HG03066 (cell line): Measurements from ENCODE around the gene SLX9.
"Not testable (repeated sequence)": the region's sequence is repeated elsewhere in the genome, so short reads cannot be mapped to it uniquely, and the experiment has no call there.

ENCODE experiments used
- ATAC-seq: cut with Tn5 transposase; IDR thresholded peaks from one replicate; pipeline ENCODE4 v1.9.1; 2021; ENCODE audit warnings: low read depth; ENCODE audit not compliant: unreplicated experiment

The SLX9 gene

DNA sequence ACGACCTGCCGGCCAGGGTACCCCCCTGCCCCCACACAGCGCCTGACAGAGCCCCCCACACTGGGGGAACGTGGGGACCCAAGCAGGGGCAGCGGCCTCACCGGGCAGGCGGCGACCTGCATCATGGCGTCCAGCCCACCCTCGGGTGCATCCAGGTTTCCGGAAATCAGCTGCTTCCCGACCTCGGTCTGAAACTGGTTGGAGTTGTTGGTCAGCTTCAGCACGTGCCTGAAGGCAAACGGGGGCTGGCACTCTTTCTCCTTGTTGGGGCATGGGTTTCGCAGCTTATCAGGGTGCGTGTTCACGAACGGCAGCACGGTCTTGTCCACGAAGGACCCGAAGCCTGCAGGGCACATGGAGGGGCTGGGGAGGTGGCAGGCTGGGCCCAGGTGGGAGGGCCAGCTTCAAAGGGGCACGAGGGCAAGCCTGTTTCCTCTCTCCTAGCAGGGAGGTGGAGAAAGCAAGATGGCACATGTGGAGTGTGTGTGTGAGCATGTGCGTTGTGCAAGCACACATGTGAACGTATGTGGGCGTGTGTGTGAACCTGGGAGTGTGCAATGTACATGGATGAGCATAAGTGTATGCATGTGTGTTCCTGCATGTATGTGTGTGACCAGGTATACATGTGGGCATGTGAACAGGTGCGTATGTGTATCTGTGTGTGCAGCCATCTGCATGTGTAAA, 38.3 kb upstream of the SLX9 start:
- ATAC-seq = no peak

DNA sequence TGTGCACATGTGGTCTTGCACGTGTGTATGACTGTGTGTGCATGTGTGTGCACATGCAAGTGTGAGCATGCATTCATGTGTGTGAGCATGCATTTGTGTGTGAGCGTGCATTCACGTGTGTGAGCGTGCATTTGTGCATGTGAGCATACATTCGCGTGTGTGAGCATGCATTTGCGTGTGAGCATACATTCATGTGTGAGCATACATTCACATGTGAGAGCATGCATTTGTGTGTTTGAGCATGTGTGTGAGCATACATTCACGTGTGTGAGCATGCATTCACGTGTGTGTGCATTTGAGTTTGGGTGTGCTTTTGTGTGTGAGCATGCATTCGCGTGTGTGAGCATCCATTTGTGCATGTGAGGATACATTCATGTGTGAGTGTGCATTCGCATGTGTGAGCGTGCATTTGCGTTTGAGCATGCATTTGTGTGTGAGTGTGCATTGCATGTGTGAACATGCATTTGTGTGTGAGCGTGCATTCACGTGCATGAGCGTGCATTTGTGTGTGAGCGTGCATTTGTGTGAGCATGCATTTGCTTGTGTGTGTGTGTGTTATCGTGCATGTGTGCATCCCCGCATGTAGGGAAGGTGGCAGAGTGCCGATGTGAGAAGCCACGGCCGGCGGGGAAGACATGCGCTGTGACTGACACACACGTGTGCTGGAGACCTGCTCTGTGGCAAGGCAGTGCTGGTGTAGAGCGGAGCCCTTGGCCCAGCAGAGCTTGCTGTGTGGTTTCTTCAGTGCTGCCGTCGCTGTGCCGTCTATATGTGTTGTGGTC, 37.4 kb upstream of the SLX9 start:
- ATAC-seq = no peak

DNA sequence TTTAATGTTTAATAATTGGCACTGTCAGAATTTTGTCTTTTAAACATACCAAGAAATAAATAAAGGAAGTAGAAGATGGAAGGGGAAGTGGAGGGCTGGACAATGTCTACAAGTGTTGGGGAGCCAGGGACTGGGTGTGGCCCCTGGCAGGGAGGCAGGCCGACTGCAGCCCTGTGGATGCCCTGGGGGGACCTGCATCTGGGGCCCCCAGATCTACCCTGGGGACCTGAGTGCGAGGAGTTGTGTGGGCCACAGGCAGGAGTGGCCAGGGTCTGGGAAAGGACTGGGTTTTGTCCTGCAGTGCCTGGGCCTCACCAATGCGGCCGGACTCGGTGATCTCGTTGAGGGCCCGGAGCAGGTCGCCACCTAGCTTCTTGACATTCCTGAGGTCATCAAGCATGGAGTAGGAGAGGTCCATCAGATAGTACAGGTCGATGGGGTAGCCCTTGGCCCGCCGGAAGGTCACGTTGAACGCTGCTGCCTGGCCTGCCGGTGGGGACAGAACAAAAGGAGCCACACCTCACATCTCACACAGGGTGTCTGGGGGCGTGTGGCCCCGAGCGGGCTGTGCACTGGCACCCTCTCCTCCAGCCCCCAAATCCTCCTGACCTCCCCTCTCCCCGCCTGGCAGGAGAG, 36.7 kb upstream of the SLX9 start:
- ATAC-seq = no peak

DNA sequence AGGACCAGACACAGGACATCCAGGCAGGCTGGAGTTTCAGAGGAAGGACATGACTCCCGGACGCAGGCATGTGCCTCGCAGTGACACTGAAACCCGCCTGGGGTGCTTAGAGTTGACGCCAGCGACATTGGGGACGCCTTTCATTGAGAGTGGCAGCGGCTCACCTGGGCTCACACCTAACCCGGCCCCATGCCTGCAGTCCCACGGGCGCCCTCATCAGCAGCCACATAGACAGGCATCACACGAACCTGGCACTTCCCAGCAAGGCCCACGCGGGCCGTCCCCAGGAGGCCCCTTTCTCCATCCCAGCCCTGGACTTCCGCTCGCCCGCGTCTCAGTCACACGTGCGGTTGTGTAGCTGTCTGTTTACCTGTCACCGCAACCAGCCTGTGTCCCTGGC, 36.1 kb upstream of the SLX9 start:
- ATAC-seq = no peak

DNA sequence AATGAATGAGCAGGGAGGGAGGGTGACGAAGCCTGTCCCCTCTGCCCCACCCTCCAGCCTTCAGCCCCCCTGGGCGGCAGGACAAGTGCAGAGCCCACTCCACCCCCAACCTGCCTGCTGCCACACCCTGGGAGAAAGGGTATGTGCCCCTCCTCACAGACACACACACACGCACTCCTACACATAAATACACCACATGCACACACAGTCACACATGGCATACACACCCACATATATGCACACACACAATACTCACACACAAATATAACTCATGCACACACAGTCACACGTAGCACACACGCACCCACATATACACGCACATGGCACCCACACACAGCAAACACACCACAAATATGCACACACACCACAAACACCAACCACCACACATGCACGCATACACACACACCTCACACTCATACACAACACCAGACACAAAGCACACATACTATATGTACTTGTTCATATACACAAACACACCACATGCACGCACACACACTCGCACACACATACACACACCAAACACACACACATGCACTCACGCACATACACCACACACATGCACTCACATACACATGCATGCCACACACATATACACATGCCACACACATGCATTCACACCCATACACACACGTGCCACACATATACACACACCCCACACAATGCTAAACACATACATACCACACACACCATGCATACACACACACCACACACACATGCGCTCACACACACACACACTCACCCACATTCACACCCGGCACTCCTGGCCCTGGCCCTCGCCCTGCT, 35.5 kb upstream of the SLX9 start:
- no peak for ATAC-seq

DNA sequence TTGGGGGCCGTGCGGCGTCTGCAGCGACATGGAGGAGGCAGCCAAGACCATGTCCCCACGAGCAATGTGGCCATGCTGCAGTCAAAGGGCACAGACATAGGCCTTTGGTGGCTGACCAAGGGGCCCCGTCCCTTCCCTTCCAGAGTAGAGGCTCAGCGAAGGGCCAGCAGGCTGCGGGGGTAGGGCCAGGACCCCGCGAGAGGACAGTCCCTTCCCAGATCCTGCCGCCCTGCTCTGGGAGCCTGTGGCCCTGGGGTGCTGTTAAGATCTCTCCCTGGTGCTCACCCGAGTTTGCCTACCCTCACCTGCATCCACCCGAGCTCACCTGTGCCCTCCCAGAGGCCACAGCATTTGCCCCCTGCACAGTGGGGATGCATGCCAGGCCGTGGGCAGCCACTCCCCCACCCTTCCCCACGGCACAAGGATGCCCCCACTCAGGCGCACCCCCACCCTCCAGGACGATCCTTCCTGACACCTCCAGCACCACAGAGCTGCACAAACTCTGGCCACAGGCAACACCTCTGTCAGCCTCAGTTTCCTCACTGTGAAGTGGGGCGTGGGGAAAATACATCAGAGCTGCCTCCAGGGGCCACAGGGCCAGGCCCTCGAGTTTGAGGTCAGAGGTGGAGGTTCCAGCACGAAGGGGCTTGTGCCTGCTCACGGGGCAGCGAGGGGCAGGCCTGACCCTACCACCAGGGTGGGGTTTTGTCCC, 34.7 kb upstream of the SLX9 start:
- no peak for ATAC-seq

DNA sequence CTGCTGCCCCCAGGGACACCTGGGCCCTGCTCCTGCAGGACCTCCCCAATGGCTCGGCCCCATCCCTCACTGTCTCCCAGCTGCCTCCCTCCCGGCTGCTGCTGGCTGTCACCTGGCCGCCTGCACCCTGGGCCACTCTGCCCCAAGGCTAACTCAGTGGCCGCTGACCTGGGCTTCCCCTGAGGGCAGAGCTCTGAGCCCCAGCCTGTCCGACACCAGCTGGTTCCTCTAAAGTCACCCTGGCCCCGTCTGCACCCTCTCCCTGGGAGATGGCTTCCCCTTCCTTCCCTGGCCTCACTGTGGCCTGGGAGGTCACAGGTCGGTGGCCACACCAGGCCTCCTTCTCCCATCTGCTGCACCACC, 34.1 kb upstream of the SLX9 start:
- ATAC-seq = no peak

DNA sequence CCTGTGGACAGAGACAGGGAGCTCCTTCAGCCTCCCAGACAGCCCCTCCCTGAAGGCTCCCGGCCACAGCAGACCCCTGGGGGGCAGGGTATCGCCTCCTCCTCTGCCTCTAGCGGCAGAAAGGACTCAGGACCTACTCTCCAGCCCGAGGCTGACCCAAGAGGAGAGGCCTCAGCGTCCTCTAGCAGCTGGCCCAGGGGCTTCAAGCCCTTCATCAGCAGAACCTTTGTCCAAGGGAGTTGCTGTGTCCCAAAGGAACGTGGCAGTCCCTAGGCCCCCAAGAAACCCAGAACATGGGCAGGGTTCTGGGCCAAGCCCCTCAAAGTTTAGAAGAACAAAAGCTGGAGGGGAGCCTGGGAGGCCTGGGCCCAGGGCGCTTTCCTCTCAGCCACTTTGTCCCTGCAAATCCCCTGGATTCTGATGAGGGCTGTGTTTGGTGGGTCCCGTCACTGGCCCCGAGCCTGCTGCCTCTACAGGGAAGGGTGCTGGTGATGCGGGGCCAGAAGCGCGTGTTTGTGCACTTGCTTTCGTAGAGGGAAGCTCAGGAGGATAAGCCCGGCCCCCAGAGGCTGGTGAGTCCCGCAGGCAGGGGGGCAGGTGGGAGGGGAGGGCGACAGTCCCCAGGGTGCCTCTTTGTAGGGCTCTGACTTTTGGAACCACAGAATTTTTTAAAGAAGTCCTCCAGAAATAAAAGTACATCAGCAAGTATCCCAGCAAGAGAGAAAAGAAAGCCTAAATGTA, 32.4 kb upstream of the SLX9 start:
- no peak for ATAC-seq

DNA sequence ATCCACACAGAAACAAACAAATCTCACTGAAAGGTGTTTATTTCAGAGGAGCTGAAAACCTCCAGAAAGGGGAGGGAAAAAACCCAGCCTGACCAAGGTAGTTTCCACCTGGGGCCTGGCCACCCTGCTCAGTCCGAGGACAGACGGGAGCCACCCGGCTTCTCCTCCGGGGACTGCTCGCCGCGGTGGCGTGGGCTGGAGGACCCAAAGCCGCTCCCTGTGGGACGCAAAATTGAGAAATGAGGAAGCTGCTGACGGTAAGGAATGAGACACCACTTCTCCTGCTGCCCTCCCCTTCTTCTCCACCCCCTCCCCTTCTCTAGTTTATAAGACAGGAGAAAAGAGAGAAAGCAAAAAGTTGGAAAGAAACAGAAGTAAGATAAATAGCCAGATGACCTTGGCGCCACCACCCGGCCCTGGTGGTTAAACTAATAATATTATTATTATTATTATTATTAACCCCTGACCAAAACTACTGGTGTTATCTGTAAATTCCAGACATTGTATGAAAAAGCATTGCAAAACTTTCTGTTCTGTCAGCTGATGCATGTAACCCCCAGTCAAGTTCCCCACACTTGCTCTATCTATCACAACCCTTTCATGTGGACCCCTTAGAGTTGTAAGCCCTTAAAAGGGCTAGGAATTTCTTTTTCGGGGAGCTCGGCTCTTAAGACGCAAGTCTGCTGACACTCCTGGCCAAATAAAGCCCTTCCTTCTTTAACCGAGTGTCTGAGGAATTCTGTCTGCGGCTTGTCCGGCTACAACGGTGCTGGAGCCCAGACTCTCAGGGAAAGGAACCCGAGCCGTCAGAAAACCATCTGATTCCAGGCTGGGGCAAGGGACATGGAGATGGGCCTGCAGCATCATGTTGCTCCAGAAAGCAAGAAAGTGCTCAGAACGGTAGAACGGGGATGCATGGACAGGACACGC, 31.6 kb upstream of the SLX9 start:
- ATAC-seq = no peak

DNA sequence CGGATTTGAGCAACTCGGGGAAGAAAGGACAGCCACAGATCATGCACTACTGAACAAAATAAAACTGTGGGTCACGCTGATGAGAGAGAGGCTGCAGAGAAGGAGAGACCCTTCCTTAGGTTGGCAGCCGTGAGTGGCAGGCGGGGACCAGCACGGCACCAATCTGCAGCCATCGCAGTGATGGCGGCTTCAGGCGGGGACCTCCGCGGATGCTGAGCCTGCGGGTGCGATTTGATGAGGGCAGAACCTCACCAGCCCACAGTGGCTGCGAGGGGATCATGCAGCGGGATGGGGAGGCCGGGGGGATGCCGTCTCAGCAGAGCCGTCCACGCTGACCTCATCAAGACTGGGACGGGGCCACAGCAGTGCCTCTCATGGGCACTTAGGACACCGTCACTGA, 30.9 kb upstream of the SLX9 start:
- ATAC-seq = no peak

DNA sequence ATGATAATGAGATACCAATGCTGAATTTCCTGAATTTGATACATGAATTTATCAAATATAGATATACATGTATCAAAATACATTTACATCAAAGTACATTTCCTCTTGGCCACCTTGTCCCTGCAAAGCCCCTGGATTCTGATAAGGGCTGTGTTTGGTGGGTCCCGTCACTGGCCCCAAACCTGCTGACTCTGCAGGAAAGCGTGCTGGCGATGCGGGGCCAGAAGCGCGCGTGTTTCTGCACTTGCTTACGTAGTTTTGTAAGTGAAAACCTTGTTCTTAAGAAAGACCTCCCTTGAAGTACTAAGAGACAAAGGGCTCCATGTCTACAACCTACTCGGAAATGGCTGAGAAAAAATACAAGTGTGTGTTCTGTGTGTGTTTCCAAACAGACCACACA, 30.1 kb upstream of the SLX9 start:
- no peak for ATAC-seq

DNA sequence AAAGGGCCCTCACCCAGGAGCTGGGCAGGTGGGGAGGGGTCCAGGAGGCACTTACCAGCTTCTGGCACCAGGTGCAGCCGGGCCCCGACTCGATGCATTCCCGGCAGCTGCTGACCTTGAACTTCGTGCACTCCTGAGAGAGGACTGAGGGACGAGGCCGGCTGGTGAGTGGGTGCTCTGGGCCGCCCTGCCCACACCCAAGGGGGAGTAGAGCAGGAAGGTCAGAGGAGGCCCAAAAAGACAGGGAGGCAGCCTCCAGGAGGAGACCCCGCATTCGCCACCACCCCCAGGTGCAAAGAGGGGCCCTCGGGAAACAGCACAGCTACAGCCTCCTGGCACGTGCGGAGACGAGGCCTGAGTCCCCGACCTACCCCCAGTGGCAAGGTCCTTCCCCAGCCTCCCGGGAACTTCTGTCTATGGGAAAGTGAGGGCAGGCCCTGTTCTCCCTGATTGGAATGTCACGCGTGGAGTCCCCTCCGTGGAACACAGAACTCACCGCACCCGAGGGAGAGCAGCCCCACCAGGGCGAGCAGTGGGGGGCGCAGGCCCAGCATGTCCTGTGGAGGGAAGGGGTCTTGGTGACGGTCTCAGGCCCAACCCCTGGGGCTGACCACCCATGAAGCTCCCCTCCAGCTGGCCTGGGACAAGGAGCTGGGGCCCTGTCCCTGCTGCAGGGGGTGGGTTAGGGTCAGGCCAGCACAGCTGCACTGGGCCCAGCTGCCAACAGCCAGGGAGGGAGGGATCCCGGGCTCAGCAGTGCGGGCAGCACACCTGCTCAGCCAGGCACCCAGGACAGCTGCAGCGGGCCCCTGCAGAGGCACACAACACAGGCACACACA, 29.4 kb upstream of the SLX9 start:
- no peak for ATAC-seq

DNA sequence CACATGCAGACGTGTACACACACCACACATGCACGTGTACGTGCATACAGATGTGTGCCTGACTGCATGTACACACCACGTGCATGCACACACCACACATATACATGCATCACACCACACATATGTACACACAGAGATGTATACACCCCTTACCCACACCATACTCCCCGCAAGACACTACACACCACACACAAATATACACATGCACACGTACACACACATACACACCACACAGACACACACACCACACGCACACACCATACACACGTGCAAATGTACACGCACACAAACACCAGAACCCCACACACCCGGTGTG, 28.8 kb upstream of the SLX9 start:
- ATAC-seq = no peak

DNA sequence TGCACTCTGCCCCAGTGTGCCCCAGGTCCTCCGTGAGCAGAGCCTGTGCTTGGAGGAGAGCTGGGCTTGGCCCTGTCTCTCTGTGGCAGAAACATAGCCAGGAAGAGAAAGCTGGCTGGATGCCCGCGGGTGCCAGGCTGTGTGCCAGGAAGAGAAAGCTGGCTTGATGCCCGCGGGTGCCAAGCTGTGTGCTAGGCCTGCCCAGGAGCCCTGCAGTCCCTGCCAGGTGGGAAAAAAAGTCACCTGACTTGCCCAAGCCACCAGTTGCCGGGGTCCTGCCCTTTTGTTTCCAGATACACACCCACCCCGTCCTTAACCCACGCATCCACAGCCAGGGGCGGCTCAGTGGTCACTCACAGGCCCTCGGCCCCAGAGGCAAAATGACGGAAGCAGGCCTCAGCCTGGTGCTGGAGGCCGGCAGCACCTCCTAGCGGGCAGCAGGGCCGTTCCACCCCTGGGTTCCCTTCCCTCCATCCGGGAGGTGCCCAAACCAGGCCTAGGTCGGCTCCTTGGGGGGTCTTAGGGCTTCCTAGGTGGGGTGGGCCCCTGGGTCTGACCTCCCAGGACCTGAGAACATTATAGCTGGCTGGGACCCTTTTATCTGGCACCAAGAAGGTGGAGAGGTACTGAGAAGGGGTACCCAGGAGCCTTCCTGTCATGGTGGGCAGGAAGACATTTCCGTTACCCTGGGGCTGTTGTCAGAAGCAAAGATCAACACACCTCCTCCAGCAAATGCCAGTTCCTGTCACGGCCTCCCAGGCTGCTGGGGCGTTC, 28.3 kb upstream of the SLX9 start:
- no peak for ATAC-seq

DNA sequence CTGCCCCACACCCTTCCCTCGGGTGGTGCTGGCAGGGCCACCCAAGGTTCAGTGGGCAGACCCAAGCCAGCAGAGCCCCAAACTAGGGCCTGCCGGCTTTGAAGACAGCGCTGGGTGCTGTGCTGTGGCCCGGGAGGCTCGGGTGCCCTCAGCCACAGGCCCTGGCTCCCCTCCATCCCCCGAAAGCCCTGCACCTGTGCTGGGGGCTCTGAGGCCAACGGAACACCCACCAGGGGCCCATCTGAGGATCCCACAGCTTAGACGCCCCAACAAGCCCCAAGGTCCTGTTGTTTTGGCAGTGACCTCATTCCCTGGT, 27.7 kb upstream of the SLX9 start:
- ATAC-seq = no peak

DNA sequence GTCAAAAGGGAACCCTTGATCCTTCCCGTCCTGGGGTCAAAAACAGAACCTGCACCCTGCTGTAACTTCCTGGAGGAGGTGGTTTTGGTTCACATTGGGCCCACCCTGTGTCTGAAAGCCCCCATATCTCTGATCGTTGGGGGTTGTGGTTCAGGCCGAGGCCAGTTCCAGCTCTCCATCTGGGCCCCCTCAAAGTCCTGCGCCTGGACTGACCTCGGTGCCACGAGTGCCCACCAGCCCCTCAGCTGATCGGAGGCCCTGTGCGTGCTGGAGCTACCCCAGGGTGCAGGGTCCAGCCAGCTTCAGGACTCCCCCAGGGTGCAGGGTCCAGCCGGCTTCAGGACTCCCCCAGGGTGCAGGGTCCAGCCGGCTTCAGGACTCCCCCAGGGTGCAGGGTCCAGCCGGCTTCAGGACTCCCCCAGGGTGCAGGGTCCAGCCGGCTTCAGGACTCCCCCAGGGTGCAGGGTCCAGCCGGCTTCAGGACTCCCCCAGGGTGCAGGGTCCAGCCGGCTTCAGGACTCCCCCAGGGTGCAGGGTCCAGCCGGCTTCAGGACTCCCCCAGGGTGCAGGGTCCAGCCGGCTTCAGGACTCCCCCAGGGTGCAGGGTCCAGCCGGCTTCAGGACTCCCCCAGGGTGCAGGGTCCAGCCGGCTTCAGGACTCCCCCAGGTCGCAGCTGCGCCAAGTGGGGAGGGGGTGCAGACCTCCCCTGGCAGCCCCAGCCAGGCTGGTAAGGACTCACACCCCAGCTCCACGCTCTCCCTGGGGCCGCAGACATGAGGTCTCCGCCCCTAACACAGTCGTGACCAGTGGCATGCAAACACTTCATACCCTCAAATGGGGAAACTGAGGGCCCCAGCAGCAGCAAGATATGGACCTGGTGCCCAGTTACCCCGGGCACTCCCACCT, 27.1 kb upstream of the SLX9 start:
- ATAC-seq = not testable (repeated sequence)
